T-helper 1 cell treated with Interleukin-12 subunit alpha and Interleukin-12 subunit beta and Interleukin-4 antibody, amounts not matched to agents 30 ng/mL and 1 ng/mL, for 36 hours (primary cell): Measurements from ENCODE around the gene CASS4. TPM values are rescaled to one million over a fixed set of nuclear protein-coding genes. Genes with fewer than 3 reads are reported as not detected.

Experiments
- intact Hi-C: fragments of 100-400 bp; cut with micrococcal nuclease; formaldehyde crosslinking; loops from one replicate; pipeline ENCODE4 v1.15.1; 2024
- total RNA-seq: library from RNA; stranded (reverse); gene quantifications from 2 replicates; pipeline ENCODE4 v1.2.3, GENCODE V29; 2022

The CASS4 gene
- total RNA-seq, 1 donor from 2014 or later: 11.5 TPM

DNA sequence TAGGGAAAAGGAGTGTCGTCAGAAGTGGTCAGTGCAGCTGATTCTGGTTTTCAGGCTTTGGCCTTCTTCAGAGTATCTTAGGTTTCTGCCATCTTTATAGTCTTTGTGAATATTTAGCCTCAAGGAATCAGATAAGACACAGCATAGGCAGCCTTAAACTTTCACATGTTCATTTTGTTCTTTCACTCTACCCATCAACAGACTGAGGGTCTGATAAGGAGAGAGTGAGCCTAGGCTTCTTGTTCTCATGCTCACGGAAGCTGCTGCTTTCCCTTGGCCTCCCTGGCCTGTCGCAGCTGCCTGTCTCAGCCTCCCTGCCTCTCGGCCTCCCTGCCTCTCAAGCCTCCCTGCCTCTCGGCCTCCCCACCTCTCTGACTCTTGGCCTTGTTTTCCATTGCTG, 76.5 kb downstream of the CASS4 start:
- intact Hi-C loops: no loop called here

DNA sequence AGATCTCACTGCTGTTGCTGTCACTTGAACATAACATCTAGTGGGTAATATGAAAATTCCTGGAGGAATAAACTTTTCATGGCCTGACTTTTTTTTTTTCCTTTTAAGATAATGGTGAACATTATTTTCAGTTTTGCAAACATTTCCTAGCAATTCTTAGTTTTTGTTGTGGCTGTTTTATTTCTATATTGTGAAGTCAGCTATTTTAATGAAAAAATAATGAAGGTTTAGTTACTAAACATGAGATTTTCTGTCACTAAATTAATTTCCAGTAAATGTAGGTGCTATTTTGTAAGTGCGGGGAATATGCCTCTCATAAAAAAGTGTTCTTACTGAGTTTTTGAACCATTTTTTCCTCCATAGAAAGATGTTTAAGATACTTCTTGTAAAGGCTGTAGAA, 89.1 kb downstream of the CASS4 start:
- intact Hi-C loops: no loop called here

DNA sequence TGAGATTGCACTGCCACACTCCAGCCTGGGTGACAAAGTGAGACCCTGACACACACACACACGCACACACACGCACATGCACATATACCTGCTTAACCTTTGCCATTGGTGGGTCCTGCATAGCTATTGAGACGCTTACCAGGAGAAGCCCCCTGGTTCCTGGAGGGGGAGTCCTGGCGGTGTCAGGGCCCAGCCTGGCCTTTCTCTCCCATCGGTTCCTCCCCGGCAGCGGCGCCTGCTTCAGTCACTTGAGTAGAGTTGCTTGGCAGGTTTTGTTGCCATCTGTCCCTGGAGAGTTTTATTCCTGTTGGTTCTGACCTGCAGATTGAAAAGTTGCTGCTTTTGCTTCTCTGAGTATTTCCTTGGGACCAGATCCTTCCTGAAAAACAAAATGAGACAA, 91.9 kb downstream of the CASS4 start:
- intact Hi-C loops: loop anchor here (1.0 kb wide), 1 partner anchor 104 kb away; no protein-coding TSS in a partner anchor

DNA sequence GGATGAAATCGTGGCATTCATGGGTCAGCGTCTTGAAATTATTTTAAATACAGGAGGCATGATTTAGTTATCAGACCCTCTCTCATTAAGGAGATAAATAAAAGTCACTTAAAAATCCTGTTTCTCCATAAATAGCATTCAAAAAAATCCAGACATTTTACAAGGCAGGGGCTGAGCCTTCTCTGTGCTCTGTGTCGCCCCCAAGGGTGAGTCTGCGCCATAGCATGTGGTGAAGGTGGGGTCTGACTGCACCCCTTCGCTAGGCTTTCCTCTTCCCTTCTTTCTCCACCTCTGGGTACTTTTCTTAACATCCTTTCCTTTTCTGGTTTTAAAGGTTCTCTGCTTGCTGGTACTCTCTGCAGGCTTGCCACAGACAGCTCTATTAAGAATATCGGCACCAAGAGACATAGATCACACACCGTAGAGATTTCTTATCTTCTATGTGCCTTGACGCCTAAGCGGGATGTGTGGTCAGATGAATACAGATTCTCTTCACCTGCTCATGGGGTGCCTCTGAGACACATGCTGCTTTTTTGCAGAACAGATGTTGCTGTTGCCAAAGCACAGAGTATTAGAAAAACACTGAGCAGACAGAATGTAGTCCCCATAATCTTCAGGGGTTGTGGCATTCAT, 92.4 kb downstream of the CASS4 start:
- intact Hi-C loops: loop anchor here (1.0 kb wide), 1 partner anchor 104 kb away; no protein-coding TSS in a partner anchor

DNA sequence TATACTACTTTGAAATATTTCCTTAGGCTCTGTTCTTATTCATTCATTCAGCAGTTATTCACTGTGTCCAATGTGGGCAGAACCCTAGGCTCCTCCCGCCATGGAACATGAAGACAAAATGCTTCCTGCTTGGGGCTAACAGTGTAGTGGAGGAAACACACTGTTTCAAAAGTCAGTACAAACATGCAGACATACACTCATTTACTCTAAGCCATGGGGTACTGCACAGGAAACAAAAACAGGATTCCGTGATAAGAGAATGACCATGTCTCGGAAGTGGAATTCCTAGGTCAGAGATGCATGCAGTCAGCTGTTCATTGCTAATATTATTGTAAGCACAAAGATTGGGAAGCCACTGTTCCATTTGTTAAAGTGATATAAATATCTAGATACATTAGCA, 94.0 kb downstream of the CASS4 start:
- intact Hi-C loops: no loop called here

Other genes with a start within 250 kb of the CASS4 start
- not detected in 2 replicates for gene MC3R, start 163.5 kb upstream of the CASS4 start, total RNA-seq
- 5.9 and 6.3 TPM in 2 replicates for gene FAM210B, start 53.3 kb upstream of the CASS4 start, total RNA-seq
- gene AURKA, start 20.0 kb upstream of the CASS4 start, total RNA-seq: 46.7 and 49.8 TPM in 2 replicates
- gene CSTF1, start 19.6 kb upstream of the CASS4 start, total RNA-seq: 51.4 and 52.8 TPM in 2 replicates
- 131 and 132 TPM in 2 replicates for gene RTF2, start 56.4 kb downstream of the CASS4 start, total RNA-seq
- gene FAM209A, start 112.5 kb downstream of the CASS4 start, total RNA-seq: 3.9 and 4.0 TPM in 2 replicates
- gene FAM209B, start 121.0 kb downstream of the CASS4 start, total RNA-seq: 2.5 and 2.7 TPM in 2 replicates
- not detected in 2 replicates for gene TFAP2C, start 217.0 kb downstream of the CASS4 start, total RNA-seq